HepG2 (cell line): ENCODE data around the gene JAK1. TPM values are rescaled to one million over a fixed set of nuclear protein-coding genes. Genes with fewer than 3 reads are reported as not detected.

Source experiments
- ATAC-seq: fragments of 200-7000 bp; cut with Tn5 transposase; 3 replicates; pipeline ENCODE4 v1.9.1; 2020; ENCODE audit warnings: mild to moderate bottlenecking, moderate library complexity
- BruUV-seq: library from RNA; stranded (reverse); fragments of 400-500 nt; replicated peaks from 2 replicates; lab custom pipeline; 2021; lab: Mats Ljungman, UMichigan
- CTCF ChIA-PET: fragments of 300-600 bp; formaldehyde crosslinking; extraction: SDS; loops from one replicate; lab custom pipeline; 2021; ENCODE audit warnings: low total read pairs, inconsistent platforms, low intra/inter-chr PET ratio; lab: Yijun Ruan, JAX
- POLR2A ChIA-PET: fragments of 350-600 bp; sonication (Branson Sonifier 250); formaldehyde crosslinking; loops from one replicate; lab custom pipeline; 2020; ENCODE audit warnings: antibody characterized with exemption, inconsistent platforms; lab: Yijun Ruan, JAX
- DNase-seq: peaks from one replicate; pipeline ENCODE4 v3.0.0-alpha.2; 2015; ENCODE audit warnings: low spot score
- FAIRE-seq: peaks from 3 replicates; lab custom pipeline; 2011; peaks lifted over from hg19 to GRCh38; lab: Jason Lieb, UNC
- H2AFZ ChIP-seq: one replicate; pipeline ENCODE4 v1.6.1; 2011; ENCODE audit warnings: low read length, inconsistent platforms
- H3K27ac ChIP-seq: fragments of 300-600 bp; 3 replicates; pipeline ENCODE4 v1.8.0; 2011; ENCODE audit warnings: mixed run types, mild to moderate bottlenecking, mixed read lengths, low read length, inconsistent platforms; ENCODE audit not compliant: insufficient read depth; ENCODE audit errors: extremely low read length
- H3K27me3 ChIP-seq, 2 experiments: fragments of 200-600 bp in 1 of 2; 2 replicates in 1 of 2; 3 replicates in 1 of 2; pipeline versions ENCODE4 v1.6.0 to v1.8.0; 2011; ENCODE audit warnings: low read length in 2 of 2, mild to moderate bottlenecking in 2 of 2, moderate library complexity in 2 of 2, inconsistent platforms in 1 of 2; ENCODE audit not compliant: insufficient read depth in 2 of 2, control insufficient read depth in 1 of 2
- H3K36me3 ChIP-seq, 2 experiments: fragments of 200-600 bp in 1 of 2; replicated peaks in 1 of 2; 2 replicates in 1 of 2; 3 replicates in 1 of 2; pipeline versions ENCODE4 v1.5.1 to v1.8.0; 2011; ENCODE audit warnings: low read length in 2 of 2, inconsistent platforms in 1 of 2; ENCODE audit not compliant: insufficient read depth in 2 of 2, control insufficient read depth in 1 of 2
- H3K4me1 ChIP-seq: 2 replicates; pipeline ENCODE4 v1.5.1; 2012; ENCODE audit warnings: low read length, inconsistent platforms; ENCODE audit not compliant: insufficient read depth
- H3K4me2 ChIP-seq: 2 replicates; pipeline ENCODE4 v1.6.0; 2011; ENCODE audit warnings: low read depth, low read length, inconsistent platforms
- H3K4me3 ChIP-seq, 3 experiments: fragments of 200-600 bp in 1 of 3; sonication (generic), shearing (Covaris generic) in 1 of 3; replicated peaks in 1 of 3; 2 replicates each; pipeline ENCODE4 v1.5.1; 2011 to 2016; ENCODE audit warnings: low read length in 3 of 3, inconsistent platforms in 2 of 3, low read depth in 2 of 3, mild to moderate bottlenecking in 2 of 3, control low read depth in 1 of 3, mixed read lengths in 1 of 3; ENCODE audit not compliant: insufficient read depth in 1 of 3
- H3K79me2 ChIP-seq: one replicate; pipeline ENCODE4 v1.6.1; 2011; ENCODE audit warnings: low read length, inconsistent platforms; ENCODE audit not compliant: insufficient read depth
- H3K9ac ChIP-seq: 2 replicates; pipeline ENCODE4 v1.6.0; 2011; ENCODE audit warnings: mild to moderate bottlenecking, low read depth, low read length, inconsistent platforms; ENCODE audit not compliant: insufficient read depth
- H3K9me3 ChIP-seq: 2 replicates; pipeline ENCODE4 v1.5.1; 2012; ENCODE audit warnings: mild to moderate bottlenecking, low read length
- H4K20me1 ChIP-seq: 2 replicates; pipeline ENCODE4 v1.6.0; 2011; ENCODE audit warnings: inconsistent platforms, mild to moderate bottlenecking, low read length, moderate library complexity; ENCODE audit not compliant: insufficient read depth
- CEBPB ChIP-seq: IDR thresholded peaks from 2 replicates; pipeline ENCODE4 v1.6.1; 2011; ENCODE audit warnings: low read depth, low read length, improper control_type of control experiment, borderline replicate concordance
- ELF3 ChIP-seq: IDR thresholded peaks from 2 replicates; pipeline ENCODE4 v1.6.1; 2016; ENCODE audit warnings: missing genetic modification reagents, missing compliant biosample characterization
- FOSL2 ChIP-seq: sonication (generic); formaldehyde crosslinking; IDR thresholded peaks from 2 replicates; pipeline ENCODE4 v1.4.0; 2020; ENCODE audit warnings: missing genetic modification reagents
- FOXJ3 ChIP-seq: sonication (generic); formaldehyde crosslinking; IDR thresholded peaks from 2 replicates; pipeline ENCODE4 v1.4.0; 2020; ENCODE audit warnings: missing genetic modification reagents, mild to moderate bottlenecking, borderline replicate concordance
- HNRNPK ChIP-seq: fragments of 200-400 bp; formaldehyde crosslinking; IDR thresholded peaks from 2 replicates; pipeline ENCODE4 v1.6.1; 2018; ENCODE audit warnings: low read length, low read depth, moderate library complexity, mild to moderate bottlenecking; ENCODE audit not compliant: poor library complexity, severe bottlenecking
- RAD51 ChIP-seq: fragments of 450-650 bp; IDR thresholded peaks from 2 replicates; pipeline ENCODE4 v1.6.1; 2016; ENCODE audit warnings: borderline replicate concordance
- ZHX1 ChIP-seq: sonication (generic); formaldehyde crosslinking; IDR thresholded peaks from 2 replicates; pipeline ENCODE4 v1.8.1; 2022; ENCODE audit warnings: low read depth, mild to moderate bottlenecking, missing genetic modification reagents
- ZNF138 ChIP-seq: sonication (generic); formaldehyde crosslinking; IDR thresholded peaks from 2 replicates; pipeline ENCODE4 v1.5.0; 2020; ENCODE audit warnings: mild to moderate bottlenecking, low read depth, missing genetic modification reagents
- ZNF629 ChIP-seq: sonication (generic); formaldehyde crosslinking; conservative IDR thresholded peaks from 2 replicates; pipeline ENCODE4 v1.5.0; 2020; ENCODE audit warnings: missing genetic modification reagents
- ZNF781 ChIP-seq: sonication (generic); formaldehyde crosslinking; IDR thresholded peaks from 2 replicates; pipeline ENCODE4 v1.5.1; 2020; ENCODE audit warnings: borderline replicate concordance, mild to moderate bottlenecking, missing genetic modification reagents; ENCODE audit errors: not compliant biosample characterization
- ZNF83 ChIP-seq: sonication (generic); formaldehyde crosslinking; IDR thresholded peaks from 2 replicates; pipeline ENCODE4 v1.4.0; 2020; ENCODE audit warnings: missing genetic modification reagents, mild to moderate bottlenecking, borderline replicate concordance
- WGBS: methylation state at CpG from one replicate; pipeline ENCODE4 v1.1.6; 2017; ENCODE audit warnings: low lambda C conversion rate; 5-methylcytosine and 5-hydroxymethylcytosine counted together
- in situ Hi-C: cut with HindIII; loops from 2 replicates; pipeline ENCODE4 v1.10.0; 2017; ENCODE audit warnings: low pct_unique_long_range_greater_than_20kb; ENCODE audit not compliant: extremely low pct_ligation_motif_present
- intact Hi-C: fragments of 100-400 bp; cut with micrococcal nuclease; formaldehyde crosslinking; loops from one replicate; pipeline ENCODE4 v1.10.0; 2022; ENCODE audit not compliant: unreplicated experiment
- polyA plus RNA-seq, 8 experiments: library from polyadenylated mRNA; depleted of rRNA in 3 of 8; stranded (reverse) in 7 of 8; unstranded in 1 of 8; fragments of >200 nt; fragmentation: Illumina TruSeq in 4 of 8; extraction: Trizol in 4 of 8; gene quantifications; 2 replicates each; pipeline versions ENCODE4 v1.2.1 to v1.2.3, GENCODE V29; 2011 to 2016; ENCODE audit warnings: low read depth in 4 of 8, missing spikeins in 1 of 8, mixed read lengths in 1 of 8; ENCODE audit not compliant: insufficient read depth in 1 of 8
- total RNA-seq, 5 experiments: library from RNA; depleted of rRNA; stranded (reverse); fragments of >200 nt; fragmentation: Illumina TruSeq; extraction: Trizol; gene quantifications; 2 replicates each; pipeline ENCODE4 v1.2.3, GENCODE V29; 2016; ENCODE audit warnings: low read depth in 1 of 5
- TF ChIP-seq, protein P1 (sequence below): sonication (generic); formaldehyde crosslinking; IDR thresholded peaks from 2 replicates; pipeline ENCODE4 v1.4.0; 2020; ENCODE audit warnings: missing genetic modification reagents

JAK1 gene
- total and polyA plus RNA-seq, 2 of the 13 experiments (the other 11 are each of a cell fraction or from before 2014, with no cell fraction given): 23.9 to 42.4 TPM

GRCh38 chr1:64973061-64973647 lies 6.8 kb upstream of the JAK1 start:
- no TSS peak for BruUV-seq
- WGBS: 71% methylated on average over 3 of the region's 3 CpGs
- Histone ChIP-seq H3K4me2 (no peak overlapping the region), H3K27ac (no peak overlapping the region), H3K36me3 (no peaks in the 10 kb centered on the region), H3K9ac (no peak overlapping the region), H2AFZ (no peak overlapping the region), H3K79me2 (no peaks in the 10 kb centered on the region), H4K20me1 (no peaks in the 10 kb centered on the region), H3K4me3 (no peak overlapping the region), H3K27me3 (no peaks in the 10 kb centered on the region), H3K9me3 (no peaks in the 10 kb centered on the region), H3K4me1 (peaks cover 38% of the 10 kb centered on the region)
- in situ Hi-C loops: no loop called here
- ATAC-seq: no peak
- CTCF ChIA-PET: no interaction called here
- no peak for FAIRE-seq
- intact Hi-C loops: no loop called here
- no peak for TF ChIP-seq RAD51
- TF ChIP-seq HNRNPK: peak; percentile 92
- TF ChIP-seq ELF3 (CRISPR knock-in tag): no peak
- no peak for TF ChIP-seq FOXJ3 (CRISPR knock-in tag)
- TF ChIP-seq ZNF83 (CRISPR knock-in tag): no peak
- POLR2A ChIA-PET: no interaction called here
- DNase-seq: no peak

- intact Hi-C loops: loop anchor here (5.0 kb wide), 2 partner anchors 72 to 107 kb away; no protein-coding TSS in a partner anchor
- ATAC-seq (no peak), DNase-seq (peak; percentile 66), FAIRE-seq (peak; percentile 88)
- no peak overlapping the region for H3K4me3 ChIP-seq
- no TSS peak for BruUV-seq
- 13% methylated on average over 9 of the region's 9 CpGs for WGBS
- ChIA-PET POLR2A (interaction anchor here (0.6 kb wide), 1 partner anchor 196 kb away, joined by 3 read pairs; no protein-coding TSS in a partner anchor), CTCF (no interaction called here)
- H3K4me2 ChIP-seq: peak overlapping the region; percentile 52
- H3K4me1 ChIP-seq: peaks cover 42% of the 10 kb centered on the region
- no peak overlapping the region for H3K9ac ChIP-seq
- H3K9me3 ChIP-seq: no peaks in the 10 kb centered on the region
- 0 out of 2 replicates have a peak, but pooled peaks cover 2% of the 10 kb centered on the region for H4K20me1 ChIP-seq
- H3K36me3 ChIP-seq: no peaks in the 10 kb centered on the region
- no peak overlapping the region for H2AFZ ChIP-seq
- peaks cover 13% of the 10 kb centered on the region for H3K79me2 ChIP-seq
- in situ Hi-C loops: loop anchor here (10.0 kb wide), 1 partner anchor 75 kb away; no protein-coding TSS in a partner anchor
- H3K27me3 ChIP-seq: peaks cover 0 to 3% of the 10 kb centered on the region in 2 experiments; a peak in 2 of 5 replicates
- no peak overlapping the region for H3K27ac ChIP-seq
- peak; percentile 79; the same call in 1 of the 2 replicates for TF ChIP-seq CEBPB
- no peak for TF ChIP-seq ZHX1
- no peak for TF ChIP-seq ZNF138
- TF ChIP-seq FOSL2: 0 out of 2 replicates have a peak, but pooled peaks have one; percentile 11
- TF ChIP-seq ZNF781 (CRISPR knock-in tag): no peak
- TF ChIP-seq, protein P1, sequence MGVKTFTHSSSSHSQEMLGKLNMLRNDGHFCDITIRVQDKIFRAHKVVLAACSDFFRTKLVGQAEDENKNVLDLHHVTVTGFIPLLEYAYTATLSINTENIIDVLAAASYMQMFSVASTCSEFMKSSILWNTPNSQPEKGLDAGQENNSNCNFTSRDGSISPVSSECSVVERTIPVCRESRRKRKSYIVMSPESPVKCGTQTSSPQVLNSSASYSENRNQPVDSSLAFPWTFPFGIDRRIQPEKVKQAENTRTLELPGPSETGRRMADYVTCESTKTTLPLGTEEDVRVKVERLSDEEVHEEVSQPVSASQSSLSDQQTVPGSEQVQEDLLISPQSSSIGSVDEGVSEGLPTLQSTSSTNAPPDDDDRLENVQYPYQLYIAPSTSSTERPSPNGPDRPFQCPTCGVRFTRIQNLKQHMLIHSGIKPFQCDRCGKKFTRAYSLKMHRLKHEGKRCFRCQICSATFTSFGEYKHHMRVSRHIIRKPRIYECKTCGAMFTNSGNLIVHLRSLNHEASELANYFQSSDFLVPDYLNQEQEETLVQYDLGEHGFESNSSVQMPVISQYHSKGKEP: no peak
- TF ChIP-seq ZNF629: peak; percentile 65
Measured at GRCh38 chr1:64969305-64970046, 3.1 kb upstream of the JAK1 start.
